PC-9 (cell line): Measurements from ENCODE around the gene PDCD1LG2. TPM values are rescaled to one million over a fixed set of nuclear protein-coding genes. Genes with fewer than 3 reads are reported as not detected.

Experiments used
- BruUV-seq: library from RNA; stranded (reverse); fragments of 400-500 nt; replicated peaks from 2 replicates; lab custom pipeline; 2021; lab: Mats Ljungman, UMichigan
- CTCF ChIA-PET: fragments of 300-600 bp; sonication (Branson Sonifier 250); formaldehyde crosslinking; loops from one replicate; lab custom pipeline; 2022; ENCODE audit warnings: antibody characterized with exemption; lab: Charles Lee
- POLR2A ChIA-PET: fragments of 300-600 bp; sonication (Branson Sonifier 250); formaldehyde crosslinking; loops from one replicate; lab custom pipeline; 2022; ENCODE audit warnings: antibody characterized with exemption; ENCODE audit not compliant: unreplicated experiment; lab: Charles Lee
- DNase-seq, 2 experiments: peaks; one replicate each; pipeline versions ENCODE4 v3.0.0 to v3.0.0-alpha.2; 2015 to 2022; ENCODE audit warnings: mixed read lengths in 1 of 2
- H2AFZ ChIP-seq: fragments of 200-600 bp; sonication (generic); 2 replicates; pipeline ENCODE4 v1.8.1; 2017; ENCODE audit warnings: antibody characterized with exemption
- H3F3A ChIP-seq: fragments of 200-600 bp; sonication (generic); 2 replicates; pipeline ENCODE4 v1.8.1; 2017; ENCODE audit warnings: antibody characterized with exemption, mild to moderate bottlenecking, low read depth; ENCODE audit not compliant: insufficient read depth
- H3K27ac ChIP-seq: fragments of 200-600 bp; sonication (generic); 2 replicates; pipeline ENCODE4 v1.6.1; 2016; ENCODE audit warnings: mixed run types
- H3K27me3 ChIP-seq: fragments of 200-600 bp; sonication (generic); 2 replicates; pipeline ENCODE4 v1.6.1; 2016; ENCODE audit warnings: low read depth, mixed run types; ENCODE audit not compliant: insufficient read depth
- H3K36me3 ChIP-seq: fragments of 200-600 bp; sonication (generic); 2 replicates; pipeline ENCODE4 v1.6.1; 2016; ENCODE audit warnings: low read depth, mixed run types
- H3K4me1 ChIP-seq: fragments of 200-600 bp; sonication (generic); replicated peaks from 2 replicates; pipeline ENCODE4 v1.6.1; 2016; ENCODE audit warnings: mixed run types; ENCODE audit not compliant: insufficient read depth
- H3K4me2 ChIP-seq: fragments of 200-600 bp; sonication (generic); 2 replicates; pipeline ENCODE4 v1.6.1; 2017; ENCODE audit warnings: mixed run types
- H3K4me3 ChIP-seq: fragments of 200-600 bp; sonication (generic); 2 replicates; pipeline ENCODE4 v1.6.1; 2016; ENCODE audit warnings: mixed run types
- H3K79me2 ChIP-seq: fragments of 200-600 bp; sonication (generic); 2 replicates; pipeline ENCODE4 v1.6.1; 2017; ENCODE audit warnings: low read depth, mixed run types
- H3K9me2 ChIP-seq: fragments of 200-600 bp; sonication (generic); 2 replicates; pipeline ENCODE4 v1.8.1; 2017; ENCODE audit warnings: mild to moderate bottlenecking; ENCODE audit not compliant: insufficient read depth
- H3K9me3 ChIP-seq: fragments of 200-600 bp; sonication (generic); 2 replicates; pipeline ENCODE4 v1.8.1; 2016; ENCODE audit warnings: low read depth; ENCODE audit not compliant: insufficient read depth
- H4K20me1 ChIP-seq: fragments of 200-600 bp; sonication (generic); 2 replicates; pipeline ENCODE4 v1.8.1; 2017; ENCODE audit not compliant: insufficient read depth
- CTCF ChIP-seq: fragments of 200-600 bp; sonication (generic); conservative IDR thresholded peaks from 2 replicates; pipeline ENCODE4 v1.6.1; 2017; ENCODE audit warnings: mixed run types, antibody characterized with exemption, mild to moderate bottlenecking, moderate library complexity
- EZH2 ChIP-seq: fragments of 200-600 bp; sonication (generic); IDR thresholded peaks from 2 replicates; pipeline ENCODE4 v1.8.0; 2017; ENCODE audit warnings: antibody characterized with exemption, low read depth
- intact Hi-C: fragments of 100-400 bp; cut with micrococcal nuclease; formaldehyde crosslinking; loops from one replicate; pipeline ENCODE4 v1.10.0; 2022; ENCODE audit not compliant: unreplicated experiment
- total RNA-seq: library from RNA; stranded (reverse); gene quantifications from 2 replicates; pipeline ENCODE4 v1.2.3, GENCODE V29; 2021

The PDCD1LG2 gene
- total RNA-seq, 1 experiment from 2014 or later: 1.4 TPM

- Histone ChIP-seq H3K9me3 (no peaks in the 10 kb centered on the region), H3K27me3 (no peaks in the 10 kb centered on the region), H3K79me2 (no peaks in the 10 kb centered on the region), H3K27ac (no peak overlapping the region), H3K9me2 (no peaks in the 10 kb centered on the region), H3K4me2 (no peak overlapping the region), H2AFZ (no peak overlapping the region), H3F3A (no peaks in the 10 kb centered on the region), H3K36me3 (no peaks in the 10 kb centered on the region), H3K4me3 (no peak overlapping the region), H3K4me1 (no peaks in the 10 kb centered on the region), H4K20me1 (no peaks in the 10 kb centered on the region)
- POLR2A ChIA-PET: no interaction called here
- no peak for DNase-seq
- BruUV-seq: no TSS peak
- intact Hi-C loops: no loop called here
- no peak for TF ChIP-seq CTCF
- TF ChIP-seq EZH2: no peak
- CTCF ChIA-PET: no interaction called here
These were observed 30.2 kb upstream of the PDCD1LG2 start for GRCh38 chr9:5479994-5480694.

- H3K4me2 ChIP-seq: no peak overlapping the region
- POLR2A ChIA-PET: no interaction called here
- no peaks in the 10 kb centered on the region for H3K79me2 ChIP-seq
- no peaks in the 10 kb centered on the region for H3K9me3 ChIP-seq
- DNase-seq: no peak
- no peak overlapping the region for H3K27ac ChIP-seq
- H4K20me1 ChIP-seq: no peaks in the 10 kb centered on the region
- H3F3A ChIP-seq: no peaks in the 10 kb centered on the region
- BruUV-seq: no TSS peak
- no peaks in the 10 kb centered on the region for H3K4me1 ChIP-seq
- CTCF ChIA-PET: no interaction called here
- no peak overlapping the region for H3K4me3 ChIP-seq
- TF ChIP-seq EZH2 (no peak), CTCF (no peak)
- H3K36me3 ChIP-seq: no peaks in the 10 kb centered on the region
- H2AFZ ChIP-seq: no peak overlapping the region
- H3K9me2 ChIP-seq: no peaks in the 10 kb centered on the region
- no peaks in the 10 kb centered on the region for H3K27me3 ChIP-seq
- intact Hi-C loops: no loop called here
These were observed 29.4 kb upstream of the PDCD1LG2 start for GRCh38 chr9:5480919-5481318.

- Histone ChIP-seq H3F3A (no peaks in the 10 kb centered on the region), H3K4me1 (no peaks in the 10 kb centered on the region), H3K4me2 (no peak overlapping the region), H3K9me3 (no peaks in the 10 kb centered on the region), H3K27ac (no peak overlapping the region), H3K27me3 (no peaks in the 10 kb centered on the region), H2AFZ (no peak overlapping the region), H3K9me2 (no peaks in the 10 kb centered on the region), H4K20me1 (no peaks in the 10 kb centered on the region), H3K36me3 (no peaks in the 10 kb centered on the region), H3K4me3 (no peak overlapping the region), H3K79me2 (no peaks in the 10 kb centered on the region)
- TF ChIP-seq EZH2: no peak
- TF ChIP-seq CTCF: no peak
- intact Hi-C loops: no loop called here
- no TSS peak for BruUV-seq
- ChIA-PET CTCF (no interaction called here), POLR2A (no interaction called here)
- no peak for DNase-seq
These were observed 28.9 kb upstream of the PDCD1LG2 start for GRCh38 chr9:5481322-5482040.
